ENCODE results near the gene ALDH4A1. TPM values are rescaled to one million over a fixed set of nuclear protein-coding genes. Genes with fewer than 3 reads are reported as not detected.

The ALDH4A1 gene
- total RNA-seq, 2 experiments from 2014 or later: 6.1 to 7.6 TPM

- Histone ChIP-seq H2AFZ (ENCODE audit: low read length) (no peak overlapping the region), H3K27ac (ENCODE audit: low read depth, low read length, poor library complexity, severe bottlenecking) (no peak overlapping the region), H3K9me3 (ENCODE audit: low read length) (no peaks in the 10 kb centered on the region), H3K9me2 (ENCODE audit: insufficient read depth, low read length) (no peaks in the 10 kb centered on the region), H3K79me2 (ENCODE audit: insufficient read depth, low read depth, low read length) (no peaks in the 10 kb centered on the region), H3K36me3 (ENCODE audit: insufficient read depth, low read length) (no peaks in the 10 kb centered on the region), H3K4me1 (ENCODE audit: insufficient read depth, low read length, poor library complexity, severe bottlenecking) (peaks cover 18% of the 10 kb centered on the region), H4K20me1 (ENCODE audit: insufficient read depth, low read length) (no peaks in the 10 kb centered on the region), H3K4me2 (ENCODE audit: low read length) (no peak overlapping the region), H3K4me3 (ENCODE audit: low read depth, low read length, poor library complexity, severe bottlenecking) (no peak overlapping the region)
- TF ChIP-seq CTCF (conservative IDR thresholded peaks at IDR 0.05; ENCODE audit: low read length): no peak
- no peak for TF ChIP-seq EZH2phosphoT487 (IDR thresholded peaks at IDR 0.05; ENCODE audit: borderline replicate concordance, low read depth, low read length)
- CTCF ChIA-PET (ENCODE audit: unreplicated experiment): interaction anchor here (1.3 kb wide), 1 partner anchor 10 kb away, joined by 3 read pairs; no protein-coding TSS in a partner anchor
- POLR2A ChIA-PET: no interaction called here
- BruUV-seq (replicated peaks): no TSS peak
- DNase-seq (ENCODE audit: low spot score): no peak
- intact Hi-C loops (cut with micrococcal nuclease; ENCODE audit: unreplicated experiment): no loop called here
Measured at GRCh38 chr1:18922848-18923755, 20.7 kb upstream of the ALDH4A1 start.

- Histone ChIP-seq H3K9me2 (ENCODE audit: insufficient read depth, low read length) (no peaks in the 10 kb centered on the region), H3K79me2 (ENCODE audit: insufficient read depth, low read depth, low read length) (no peaks in the 10 kb centered on the region), H3K4me1 (ENCODE audit: insufficient read depth, low read length, poor library complexity, severe bottlenecking) (peaks cover 10% of the 10 kb centered on the region), H3K9me3 (ENCODE audit: low read length) (no peaks in the 10 kb centered on the region), H2AFZ (ENCODE audit: low read length) (no peak overlapping the region), H4K20me1 (ENCODE audit: insufficient read depth, low read length) (no peaks in the 10 kb centered on the region), H3K27ac (ENCODE audit: low read depth, low read length, poor library complexity, severe bottlenecking) (no peak overlapping the region), H3K36me3 (ENCODE audit: insufficient read depth, low read length) (no peaks in the 10 kb centered on the region), H3K4me3 (ENCODE audit: low read depth, low read length, poor library complexity, severe bottlenecking) (no peak overlapping the region), H3K4me2 (ENCODE audit: low read length) (no peak overlapping the region)
- no TSS peak for BruUV-seq (replicated peaks)
- POLR2A ChIA-PET: no interaction called here
- DNase-seq (ENCODE audit: low spot score): no peak
- CTCF ChIA-PET (ENCODE audit: unreplicated experiment): interaction anchor here (1.3 kb wide), 1 partner anchor 9 kb away, joined by 3 read pairs; no protein-coding TSS in a partner anchor
- intact Hi-C loops (cut with micrococcal nuclease; ENCODE audit: unreplicated experiment): no loop called here
- no peak for TF ChIP-seq CTCF (conservative IDR thresholded peaks at IDR 0.05; ENCODE audit: low read length)
- no peak for TF ChIP-seq EZH2phosphoT487 (IDR thresholded peaks at IDR 0.05; ENCODE audit: borderline replicate concordance, low read depth, low read length)
Measured at GRCh38 chr1:18922319-18922726, 20.0 kb upstream of the ALDH4A1 start.
